Caco-2 (cell line): Measurements from ENCODE around the gene PLEKHG1. TPM values are rescaled to one million over a fixed set of nuclear protein-coding genes. Genes with fewer than 3 reads are reported as not detected.

Experiments
- BruUV-seq: library from RNA; stranded (reverse); fragments of 400-500 nt; replicated peaks from 2 replicates; lab custom pipeline; 2021; lab: Mats Ljungman, UMichigan
- CTCF ChIA-PET: fragments of 300-600 bp; sonication (Branson Sonifier 250); formaldehyde crosslinking; loops from one replicate; lab custom pipeline; 2022; ENCODE audit warnings: antibody characterized with exemption; lab: Charles Lee
- POLR2A ChIA-PET: fragments of 300-600 bp; sonication (Branson Sonifier 250); formaldehyde crosslinking; loops from one replicate; lab custom pipeline; 2022; ENCODE audit warnings: antibody characterized with exemption; lab: Charles Lee
- DNase-seq, 2 experiments: peaks; one replicate each; pipeline versions ENCODE4 v3.0.0 to v3.0.0-alpha.2; 2020 to 2022
- H3K27me3 ChIP-seq: replicated peaks from 2 replicates; pipeline ENCODE4 v1.6.0; 2011; ENCODE audit warnings: low read length; ENCODE audit not compliant: control insufficient read depth, insufficient read depth
- H3K36me3 ChIP-seq: 2 replicates; pipeline ENCODE4 v1.5.1; 2011; ENCODE audit warnings: low read length; ENCODE audit not compliant: control insufficient read depth, insufficient read depth
- H3K4me1 ChIP-seq: fragments of 250-450 bp; sonication (Bioruptor Pico); 2 replicates; pipeline ENCODE4 v1.5.1; 2020; ENCODE audit warnings: mild to moderate bottlenecking
- H3K4me3 ChIP-seq: 2 replicates; pipeline ENCODE4 v1.5.1; 2011; ENCODE audit warnings: low read depth, mild to moderate bottlenecking, control low read depth, low read length
- H3K9me3 ChIP-seq: fragments of 250-450 bp; sonication (Bioruptor Pico); 2 replicates; pipeline ENCODE4 v1.5.1; 2020; ENCODE audit warnings: mild to moderate bottlenecking, moderate library complexity
- H3K27ac Mint-ChIP-seq: one replicate; pipeline ENCODE4 v1.8.0; 2022; ENCODE audit warnings: mixed read lengths; ENCODE audit not compliant: unreplicated experiment
- H3K27me3 Mint-ChIP-seq: one replicate; pipeline ENCODE4 v1.8.0; 2022; ENCODE audit warnings: mixed read lengths; ENCODE audit not compliant: insufficient read depth, unreplicated experiment
- H3K36me3 Mint-ChIP-seq: one replicate; pipeline ENCODE4 v1.8.0; 2022; ENCODE audit warnings: mild to moderate bottlenecking, mixed read lengths; ENCODE audit not compliant: insufficient read depth, unreplicated experiment
- H3K4me1 Mint-ChIP-seq: one replicate; pipeline ENCODE4 v1.8.0; 2022; ENCODE audit warnings: low read depth, mixed read lengths; ENCODE audit not compliant: unreplicated experiment
- H3K4me3 Mint-ChIP-seq: one replicate; pipeline ENCODE4 v1.8.0; 2022; ENCODE audit warnings: mild to moderate bottlenecking, moderate library complexity, mixed read lengths; ENCODE audit not compliant: unreplicated experiment
- H3K9me3 Mint-ChIP-seq: one replicate; pipeline ENCODE4 v1.8.0; 2022; ENCODE audit warnings: mixed read lengths; ENCODE audit not compliant: unreplicated experiment
- CTCF ChIP-seq, 2 experiments: fragments of 200-600 bp in 1 of 2; IDR thresholded peaks; 1 replicate in 1 of 2; 2 replicates in 1 of 2; pipeline versions ENCODE4 v1.5.1 to v1.8.0; 2011 to 2022; ENCODE audit warnings: antibody characterized with exemption in 1 of 2, control low read depth in 1 of 2, inconsistent platforms in 1 of 2, low read depth in 1 of 2, low read length in 1 of 2, mild to moderate bottlenecking in 1 of 2, moderate library complexity in 1 of 2; ENCODE audit not compliant: insufficient read depth in 1 of 2, severe bottlenecking in 1 of 2, unreplicated experiment in 1 of 2
- intact Hi-C: fragments of 100-400 bp; cut with micrococcal nuclease; formaldehyde crosslinking; loops from one replicate; pipeline ENCODE4 v1.10.0; 2022; ENCODE audit not compliant: unreplicated experiment
- total RNA-seq: library from RNA; stranded (reverse); gene quantifications from 2 replicates; pipeline ENCODE4 v1.2.3, GENCODE V29; 2022

PLEKHG1 gene
- total RNA-seq, 1 experiment from 2014 or later, result 35.0 TPM

GRCh38 chr6:150566486-150566885 lies 33.2 kb upstream of the PLEKHG1 start:
- no peaks in the 10 kb centered on the region for H3K9me3 Mint-ChIP-seq
- BruUV-seq, result no TSS peak

GRCh38 chr6:150567380-150567779 lies 32.3 kb upstream of the PLEKHG1 start:
- Mint-ChIP-seq H3K36me3 (no peaks in the 10 kb centered on the region), H3K9me3 (no peaks in the 10 kb centered on the region), H3K4me1 (peaks cover 9% of the 10 kb centered on the region), H3K27ac (no peak overlapping the region), H3K27me3 (no peaks in the 10 kb centered on the region), H3K4me3 (no peak overlapping the region)
- Histone ChIP-seq H3K4me1 (peaks cover 14% of the 10 kb centered on the region), H3K36me3 (no peaks in the 10 kb centered on the region), H3K27me3 (no peaks in the 10 kb centered on the region), H3K4me3 (no peak overlapping the region), H3K9me3 (no peaks in the 10 kb centered on the region)
- intact Hi-C loops, result no loop called here
- ChIA-PET CTCF (no interaction called here), POLR2A (no interaction called here)
- DNase-seq, result no peak
- no peak for TF ChIP-seq CTCF (IDR thresholded peaks at IDR 0.05; ENCODE audit: insufficient read depth in 1 of 2, low read depth in 1 of 2, low read length in 1 of 2, severe bottlenecking in 1 of 2, unreplicated experiment in 1 of 2)
- no TSS peak for BruUV-seq

More at GRCh38 chr6:150566486-150566885, 33.2 kb upstream of the PLEKHG1 start:
- DNase-seq, result no peak
- TF ChIP-seq CTCF (IDR thresholded peaks at IDR 0.05; ENCODE audit: insufficient read depth in 1 of 2, low read depth in 1 of 2, low read length in 1 of 2, severe bottlenecking in 1 of 2, unreplicated experiment in 1 of 2), result no peak
- Mint-ChIP-seq H3K27ac (no peak overlapping the region), H3K4me3 (no peak overlapping the region), H3K4me1 (peaks cover 6% of the 10 kb centered on the region), H3K27me3 (no peaks in the 10 kb centered on the region), H3K36me3 (no peaks in the 10 kb centered on the region)
- Histone ChIP-seq H3K36me3 (no peaks in the 10 kb centered on the region), H3K9me3 (no peaks in the 10 kb centered on the region), H3K27me3 (no peaks in the 10 kb centered on the region), H3K4me1 (peaks cover 14% of the 10 kb centered on the region), H3K4me3 (no peak overlapping the region)
- POLR2A ChIA-PET, result no interaction called here
- intact Hi-C loops, result no loop called here
- CTCF ChIA-PET, result no interaction called here

GRCh38 chr6:150567823-150568383 lies 31.8 kb upstream of the PLEKHG1 start:
- intact Hi-C loops, result no loop called here
- H3K36me3 ChIP-seq, result no peaks in the 10 kb centered on the region
- no peaks in the 10 kb centered on the region for H3K9me3 Mint-ChIP-seq
- H3K4me1 ChIP-seq, result peaks cover 14% of the 10 kb centered on the region
- no peaks in the 10 kb centered on the region for H3K9me3 ChIP-seq
- no peak overlapping the region for H3K4me3 ChIP-seq
- BruUV-seq, result no TSS peak
- DNase-seq, result no peak
- H3K4me1 Mint-ChIP-seq, result peaks cover 14% of the 10 kb centered on the region
- no peaks in the 10 kb centered on the region for H3K27me3 Mint-ChIP-seq
- no peak overlapping the region for H3K27ac Mint-ChIP-seq
- ChIA-PET POLR2A (no interaction called here), CTCF (no interaction called here)
- H3K27me3 ChIP-seq, result no peaks in the 10 kb centered on the region
- H3K4me3 Mint-ChIP-seq, result no peak overlapping the region
- TF ChIP-seq CTCF (IDR thresholded peaks at IDR 0.05; ENCODE audit: insufficient read depth in 1 of 2, low read depth in 1 of 2, low read length in 1 of 2, severe bottlenecking in 1 of 2, unreplicated experiment in 1 of 2), result no peak
- H3K36me3 Mint-ChIP-seq, result no peaks in the 10 kb centered on the region
